GM18867 (cell line): ENCODE data around the gene ARPP21.
"Not testable (repeated sequence)": the region's sequence is repeated elsewhere in the genome, so short reads cannot be mapped to it uniquely, and the experiment has no call there.

ENCODE experiments used
- ATAC-seq: cut with Tn5 transposase; IDR thresholded peaks from one replicate; pipeline ENCODE4 v1.9.1; 2021; ENCODE audit warnings: mild to moderate bottlenecking, moderate library complexity; ENCODE audit not compliant: unreplicated experiment

Gene ARPP21

DNA sequence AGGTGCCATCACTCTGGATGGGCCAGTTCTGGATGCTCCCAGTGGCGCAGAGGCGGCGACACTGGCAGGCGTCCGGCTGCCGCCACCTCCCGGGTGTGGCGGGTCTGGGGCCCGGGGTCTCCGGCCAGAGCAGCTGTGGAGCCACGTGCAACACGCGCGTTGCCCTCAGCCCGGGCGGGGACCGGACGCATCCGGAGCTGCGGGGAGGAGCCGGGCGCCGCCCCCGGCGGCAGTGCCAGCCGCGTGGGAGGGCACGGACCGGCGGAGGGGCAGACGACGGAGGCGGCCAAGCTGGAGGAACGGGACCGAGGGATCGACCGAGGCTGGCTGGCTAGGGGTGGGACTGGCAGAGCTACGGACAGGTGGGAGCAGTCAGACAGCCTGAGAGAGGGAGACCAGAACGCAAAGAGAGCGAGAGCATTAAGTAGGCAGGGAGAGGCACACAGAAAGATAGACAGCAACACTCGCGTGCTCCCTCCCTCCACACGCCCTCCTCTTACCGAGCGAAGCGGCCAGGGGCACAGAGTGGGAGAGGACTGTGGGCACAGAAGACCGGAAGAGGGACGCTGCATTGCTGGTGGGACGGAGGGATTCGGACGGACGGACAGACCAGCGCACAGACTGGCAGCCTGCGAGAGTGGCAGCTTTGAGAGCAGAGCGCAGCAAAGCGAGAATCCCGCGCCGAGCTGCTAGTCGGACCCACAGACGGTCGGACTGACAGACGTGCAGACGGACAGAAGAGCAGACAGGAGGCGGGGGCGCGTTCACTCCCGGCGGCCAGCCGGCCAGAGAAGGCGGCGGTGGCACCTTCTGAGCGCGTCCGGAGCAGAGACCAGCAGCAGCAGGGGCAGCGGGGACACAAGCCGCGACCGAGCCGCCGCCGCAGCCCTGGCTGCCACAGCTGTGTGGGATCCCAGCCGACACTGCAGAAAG, at the start of gene ARPP21:
TSS of gene ARPP21 (plus strand) at position 272 of the 933 bp plus-strand sequence. CDS start 42,227 bp downstream, outside the sequence.
- no peak for ATAC-seq

DNA sequence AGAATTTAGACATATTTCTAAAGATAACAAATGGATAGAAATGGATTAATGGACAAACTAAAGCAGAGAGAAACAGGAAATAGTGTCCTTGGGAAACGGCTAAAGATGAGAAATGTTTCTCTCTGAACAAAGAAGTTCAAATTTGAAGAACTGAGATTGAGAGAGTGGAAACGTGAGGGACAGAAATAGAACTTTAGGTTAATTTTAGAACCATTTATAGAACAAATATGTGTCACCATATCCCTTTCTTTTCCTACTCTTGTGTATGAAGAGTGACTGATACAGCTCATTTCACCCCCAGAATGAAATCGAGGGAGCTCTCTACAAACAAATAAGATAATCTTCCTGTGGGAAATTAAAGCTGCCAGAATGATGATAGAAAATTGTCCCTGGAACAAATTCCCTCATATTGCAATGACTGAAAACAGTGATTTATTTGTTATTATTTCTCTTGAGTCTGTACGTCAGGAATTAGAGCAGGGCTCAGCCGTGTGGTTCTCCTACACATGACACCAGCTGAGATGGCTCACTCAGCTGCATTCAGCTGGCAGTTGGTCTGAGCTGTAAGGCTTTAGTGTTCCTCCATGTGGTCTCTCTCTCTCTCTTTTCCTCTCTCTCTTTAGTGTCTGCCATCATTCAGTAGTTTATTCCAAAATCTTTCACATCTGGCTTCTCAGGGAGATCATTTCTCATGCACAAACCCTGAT, 46.6 kb upstream of the ARPP21 start:
- ATAC-seq, result peak; percentile 52

DNA sequence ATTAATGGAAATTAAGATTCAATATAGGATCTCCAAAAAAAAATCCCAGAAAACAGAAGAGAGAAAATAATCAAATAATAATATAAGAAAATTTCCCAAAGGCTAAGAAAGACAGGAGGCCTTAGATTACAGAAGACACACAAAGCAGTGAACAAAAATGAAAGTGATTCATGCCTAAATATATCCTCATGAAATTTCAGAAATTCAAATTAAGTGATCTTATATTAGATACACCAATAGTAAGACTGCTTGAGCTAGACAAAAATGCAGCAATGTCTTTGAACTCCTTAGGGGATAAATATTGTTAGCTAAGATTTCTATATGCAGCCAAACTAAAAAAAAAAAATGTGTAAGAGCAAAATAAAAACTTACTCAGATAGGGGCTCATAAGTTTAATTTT, 44.6 kb upstream of the ARPP21 start:
- ATAC-seq, result peak; percentile 62

DNA sequence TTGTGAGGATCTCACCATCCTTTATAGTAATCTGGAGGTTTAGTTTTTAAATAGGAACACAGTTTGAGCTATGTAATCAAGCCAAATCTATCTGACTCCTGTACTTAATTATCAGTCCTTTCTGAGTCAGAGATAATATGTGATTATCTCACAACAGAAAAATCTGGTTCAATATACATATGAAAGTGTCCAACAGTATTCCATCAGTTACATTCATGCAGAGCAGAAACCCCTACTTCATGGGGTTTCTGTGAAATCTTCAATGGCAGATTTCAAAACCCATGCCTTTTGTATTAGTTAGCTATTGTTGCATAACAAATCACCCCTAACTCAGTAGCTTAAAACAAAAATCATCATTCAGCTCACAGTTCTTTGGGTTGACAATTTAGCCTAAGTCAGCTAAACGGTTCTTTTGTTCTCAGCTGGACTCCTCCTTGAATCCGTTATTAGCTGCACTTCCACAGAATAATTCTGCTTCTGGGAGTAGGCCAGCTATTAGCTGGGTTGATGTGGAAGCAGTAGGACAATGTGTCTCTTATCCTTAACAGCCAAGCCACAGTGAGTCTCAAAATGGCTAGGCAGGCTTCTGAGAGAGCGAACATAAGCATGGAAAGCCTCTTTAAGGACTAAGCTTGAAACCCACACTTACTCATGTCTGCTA, 42.9 kb upstream of the ARPP21 start:
- ATAC-seq, result no peak

DNA sequence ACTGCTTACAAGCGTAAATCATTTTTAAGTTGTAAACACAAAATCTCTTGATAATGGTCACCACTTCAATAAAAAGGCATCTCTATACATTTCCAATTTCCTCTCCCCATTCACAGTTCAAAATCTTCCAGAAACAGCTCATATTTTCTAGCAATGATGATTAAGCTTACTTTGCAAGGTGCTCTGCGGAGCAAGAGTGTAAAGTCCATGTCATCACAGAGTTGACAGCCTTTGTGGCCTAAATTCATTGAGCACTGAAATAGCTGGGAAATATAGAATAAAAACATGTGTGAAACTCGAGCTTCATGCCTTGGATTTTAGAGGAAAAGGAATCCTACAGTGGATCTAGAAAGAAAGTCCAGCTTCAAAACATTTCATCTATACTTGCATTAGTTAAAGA, 41.8 kb upstream of the ARPP21 start:
- ATAC-seq, result no peak

DNA sequence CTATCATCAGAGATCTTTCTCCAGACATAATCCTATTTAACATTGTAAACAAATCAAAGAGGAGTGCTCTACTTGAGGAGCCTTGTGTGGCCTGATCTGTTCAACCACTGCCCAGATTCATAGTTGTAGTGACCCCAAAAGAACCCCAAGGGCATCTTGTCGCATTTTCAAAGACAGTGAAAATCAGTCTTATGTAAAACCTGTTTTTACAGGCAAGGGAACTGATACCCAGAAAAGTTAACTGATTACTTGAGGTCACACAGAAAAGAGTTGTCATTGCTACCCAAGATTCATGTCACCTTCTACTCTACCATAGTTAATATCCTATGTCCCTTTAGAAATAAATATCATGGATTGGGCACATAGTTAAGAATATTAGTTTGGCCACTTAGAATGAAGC, 40.5 kb upstream of the ARPP21 start:
- ATAC-seq, result peak; percentile 34

DNA sequence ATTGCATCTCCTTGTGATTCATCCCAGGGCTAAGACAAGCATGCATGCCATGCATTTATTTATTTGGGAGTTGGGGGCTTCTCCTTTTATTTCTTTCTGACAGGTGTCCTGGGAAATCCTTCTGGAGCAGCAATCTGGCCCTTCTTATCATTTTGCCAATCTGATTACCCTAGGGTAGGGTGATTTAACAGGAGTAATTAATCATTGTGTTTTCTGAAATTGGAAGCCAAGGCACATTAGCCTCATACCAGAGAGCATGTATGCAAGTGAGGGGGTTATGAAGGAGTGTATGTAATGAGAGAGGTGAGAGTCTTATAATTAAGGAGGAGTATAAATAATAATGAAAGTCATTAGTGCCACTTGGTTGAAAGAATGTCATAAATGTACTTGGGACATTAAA, 37.4 kb upstream of the ARPP21 start:
- no peak for ATAC-seq

DNA sequence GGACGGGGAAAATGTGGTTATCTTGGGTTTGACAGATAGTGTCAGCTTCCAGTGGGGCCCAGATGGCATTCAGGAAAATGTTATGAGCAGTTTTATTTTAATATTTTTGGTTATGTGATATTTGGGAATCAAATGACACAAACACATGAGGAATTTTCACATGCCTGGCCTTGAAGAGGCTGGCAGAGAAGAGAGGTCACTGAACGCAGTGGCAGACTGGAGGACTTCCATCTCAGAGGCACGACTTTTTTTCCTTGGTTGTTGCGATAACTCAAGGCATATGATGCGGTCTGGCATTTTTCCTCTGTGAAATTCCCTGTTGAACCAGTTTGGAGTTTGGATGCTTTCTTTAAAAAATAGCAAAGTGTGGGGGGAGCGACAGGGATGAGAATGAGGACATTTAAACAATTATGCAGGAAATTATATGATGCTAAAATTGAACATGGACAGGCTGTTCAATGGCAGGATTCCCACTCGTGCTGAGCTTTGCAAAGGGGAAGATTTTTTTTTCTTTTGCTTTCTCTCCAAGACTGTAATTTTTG, 36.9 kb upstream of the ARPP21 start:
- ATAC-seq, result no peak

DNA sequence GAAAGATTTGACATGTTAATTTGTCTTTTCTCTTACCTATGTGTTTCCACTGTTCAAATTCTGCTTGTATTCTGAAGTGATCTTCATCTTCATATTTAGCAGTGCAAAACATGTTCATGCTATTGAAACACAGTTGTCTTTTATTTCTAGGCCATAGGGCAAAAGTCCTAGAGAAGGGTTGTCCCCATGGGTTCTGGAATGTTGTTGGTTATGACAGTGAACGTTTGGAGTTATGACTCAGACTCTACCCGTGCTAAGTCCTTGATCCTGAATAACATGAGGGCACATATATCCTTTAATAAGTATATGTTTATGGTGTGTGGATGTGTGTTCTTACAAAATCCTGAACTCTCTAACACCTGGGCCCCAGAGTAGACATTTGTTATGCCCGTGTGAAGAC, 23.0 kb upstream of the ARPP21 start:
- ATAC-seq, result no peak

DNA sequence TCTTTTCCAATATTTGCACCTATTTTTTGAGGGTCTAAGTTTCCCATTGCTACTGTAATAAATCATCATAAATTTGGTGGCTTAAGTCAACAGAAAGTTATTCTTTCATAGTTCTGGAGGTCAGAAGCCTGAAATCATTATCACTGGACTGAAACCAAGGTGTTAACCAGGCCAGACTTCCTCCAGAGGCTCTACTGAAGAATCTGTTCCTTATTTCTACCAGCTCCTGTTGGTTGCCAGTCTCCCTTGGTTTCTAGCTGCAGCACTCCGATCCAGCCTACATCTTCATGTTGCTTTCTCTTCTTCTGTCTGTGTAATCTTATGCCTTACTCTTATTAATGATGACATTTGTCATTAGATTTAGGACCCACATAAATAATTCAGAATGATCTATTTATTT, 22.0 kb upstream of the ARPP21 start:
- ATAC-seq, result peak; percentile 85

DNA sequence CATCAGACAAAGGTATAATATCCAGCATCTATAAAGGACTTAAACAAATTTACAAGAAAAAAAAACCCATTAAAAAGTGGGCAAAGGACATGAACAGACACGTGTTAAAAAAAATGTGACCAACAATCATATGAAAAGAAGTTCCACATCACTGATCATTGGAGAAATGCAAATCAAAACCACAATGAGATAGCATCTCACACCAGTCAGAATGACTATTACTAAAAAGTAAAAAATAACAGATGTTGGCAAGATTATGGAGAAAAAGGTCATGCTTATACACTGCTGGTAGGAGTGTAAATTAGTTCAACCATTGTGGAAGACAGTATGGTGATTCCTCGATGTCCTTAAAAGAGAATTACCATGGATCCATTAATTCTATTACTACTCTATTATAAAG, 19.1 kb upstream of the ARPP21 start:
- not testable (repeated sequence) for ATAC-seq

DNA sequence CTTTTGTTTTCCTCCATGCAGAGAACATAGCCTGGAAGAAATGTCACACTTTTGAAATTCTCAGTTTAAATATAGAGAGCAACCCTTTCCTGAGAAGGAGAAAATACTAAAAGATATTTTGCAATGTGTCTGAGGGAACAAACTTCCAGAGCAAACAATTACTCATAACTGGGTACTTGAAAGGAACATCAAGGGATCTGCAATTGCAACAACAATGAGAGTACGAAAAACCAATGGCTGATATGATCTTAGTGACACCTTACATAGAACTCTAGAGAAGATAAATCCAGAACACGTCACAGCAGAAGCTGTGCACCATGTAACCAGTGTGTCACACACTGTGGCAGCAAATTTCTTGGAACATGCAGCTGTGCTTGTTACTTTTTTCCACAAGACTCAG, 14.6 kb upstream of the ARPP21 start:
- no peak for ATAC-seq

DNA sequence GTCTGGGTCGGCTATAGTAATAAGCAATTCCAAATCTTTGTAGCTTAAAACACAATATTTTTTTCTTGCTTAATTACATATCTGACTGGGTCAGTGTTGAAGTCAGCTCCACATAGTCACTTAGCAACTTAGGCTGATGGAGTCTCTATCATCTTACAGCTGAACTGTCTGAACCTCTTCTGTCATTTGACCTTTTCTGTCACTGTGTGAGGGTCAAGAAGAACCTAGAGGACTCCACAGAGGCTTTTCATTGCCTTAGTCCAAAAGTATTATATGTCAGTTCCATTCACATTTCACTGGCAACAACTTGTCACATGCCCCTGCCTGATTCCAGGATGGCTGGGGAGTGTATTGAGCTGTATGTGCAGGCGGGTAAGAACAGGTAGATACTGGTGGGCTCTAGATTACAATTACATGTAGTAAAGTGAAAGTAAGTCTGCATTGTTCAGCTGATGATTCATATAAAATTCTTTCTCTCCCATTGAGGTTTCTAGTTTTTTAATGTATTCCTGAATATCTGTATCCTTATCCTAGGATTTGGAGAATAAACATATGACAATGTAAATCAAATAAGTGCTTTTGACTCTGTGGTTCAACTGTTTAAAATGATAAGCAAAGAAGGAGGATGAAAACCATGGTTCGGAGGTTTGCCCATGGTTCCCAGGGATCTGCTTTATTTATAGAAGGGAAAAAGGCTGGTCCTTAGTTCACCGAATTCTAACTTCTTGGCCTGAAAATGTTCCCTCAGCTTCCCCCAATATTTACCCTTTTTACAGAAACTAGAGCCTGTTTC, 5.8 kb upstream of the ARPP21 start:
- ATAC-seq, result no peak

DNA sequence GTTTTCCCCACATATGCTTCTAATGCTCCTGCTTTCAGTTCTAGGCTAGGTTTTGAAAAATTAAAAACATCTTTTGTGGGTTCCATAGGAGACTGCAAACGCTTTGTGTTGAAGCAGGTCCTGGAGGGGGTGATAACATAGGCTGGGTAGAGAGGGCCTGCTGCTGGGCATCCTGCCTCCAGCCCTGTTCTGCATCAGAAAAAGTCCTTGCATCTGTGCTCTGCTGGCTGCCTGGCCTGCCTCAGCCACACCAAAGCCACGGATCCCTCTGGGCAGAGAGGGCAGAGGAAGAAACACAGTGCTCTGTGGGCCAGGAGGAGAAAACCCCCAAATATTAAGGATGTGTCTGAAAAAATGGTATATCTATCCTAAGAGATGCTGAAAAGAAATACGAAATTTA, 3.9 kb upstream of the ARPP21 start:
- no peak for ATAC-seq

DNA sequence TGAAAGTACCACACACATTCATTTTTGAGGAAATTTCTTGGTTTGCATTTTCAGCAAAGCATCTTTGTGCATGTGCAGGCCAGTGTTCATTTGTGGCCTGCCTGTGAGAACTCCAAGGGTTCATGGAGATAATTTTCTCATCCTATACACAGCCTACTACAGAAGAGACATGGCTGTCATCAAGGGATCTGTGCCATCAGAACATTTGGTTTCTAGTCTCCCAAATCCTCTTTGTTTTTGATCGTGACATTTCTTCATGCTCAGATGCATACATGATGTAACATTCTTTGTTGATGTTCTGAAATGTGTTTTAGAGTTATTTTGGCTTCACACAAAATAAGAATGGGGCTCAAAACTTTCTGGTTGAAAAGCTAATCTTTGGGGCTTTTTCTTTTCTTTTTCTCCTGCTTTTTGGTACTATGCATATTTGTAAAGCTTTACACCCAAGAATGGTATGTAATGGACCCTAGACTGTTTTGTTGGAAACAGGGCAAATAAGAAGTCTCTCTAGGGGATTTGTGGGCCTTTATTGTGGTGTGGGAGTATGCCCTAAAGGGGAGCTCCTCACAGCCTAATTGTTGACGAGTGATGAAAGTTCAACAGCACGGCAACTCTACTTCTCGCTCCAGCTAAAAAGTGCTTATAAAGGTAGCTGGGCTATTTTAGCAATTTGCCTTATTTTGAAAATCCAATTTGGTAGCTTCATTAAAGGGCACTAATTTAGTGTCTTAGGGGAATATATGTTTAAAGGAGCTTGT, 3.2 kb upstream of the ARPP21 start:
- ATAC-seq, result no peak

DNA sequence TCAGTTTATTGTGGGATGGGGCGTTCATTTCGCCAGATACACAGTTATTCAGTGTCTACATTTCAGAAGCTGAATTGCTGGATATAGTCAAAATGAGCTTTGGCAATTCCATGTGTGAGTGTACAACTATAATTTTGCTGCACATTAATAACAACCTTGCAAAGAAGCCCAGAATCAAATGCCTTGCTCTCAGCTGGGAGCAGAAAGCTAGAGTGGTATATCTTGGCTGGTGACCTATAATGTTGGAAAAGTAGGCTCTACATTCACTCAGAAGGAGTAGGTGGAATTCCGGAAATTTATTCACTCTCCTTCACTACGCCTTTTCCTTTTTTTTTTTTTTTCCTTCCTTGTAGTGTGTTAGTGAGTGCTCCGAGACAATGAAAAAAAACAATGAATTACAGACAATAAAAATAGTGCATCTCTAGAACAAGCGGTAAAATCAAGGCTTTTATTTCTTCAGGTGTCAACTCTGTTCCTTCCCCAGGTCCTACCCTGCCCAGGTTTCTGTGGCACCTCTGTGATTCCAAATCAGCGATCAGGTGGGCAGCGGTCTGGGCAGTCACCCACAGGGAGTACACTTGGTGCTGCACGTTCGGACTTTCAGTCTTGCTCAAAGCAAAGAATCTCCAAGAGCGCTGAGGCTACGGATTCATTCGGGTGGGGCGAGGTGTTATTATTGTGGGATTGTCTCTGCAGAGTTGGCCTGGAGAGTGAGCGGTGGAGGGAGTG, 910 bp upstream of the ARPP21 start:
- ATAC-seq, result no peak

DNA sequence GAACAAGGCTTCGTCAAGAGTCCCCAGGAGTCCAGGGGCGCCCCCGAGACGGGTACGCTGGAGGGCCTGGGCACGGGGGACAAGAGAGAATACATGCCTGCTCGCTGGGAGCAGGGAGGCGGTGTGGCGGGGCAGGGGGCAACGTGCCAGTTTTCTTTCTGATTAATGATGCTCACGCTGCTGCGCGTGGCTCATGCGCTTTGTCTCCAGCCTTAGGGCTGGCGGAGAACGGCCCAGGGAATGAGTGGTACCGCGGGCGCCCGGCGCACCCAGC, 408 bp upstream of the ARPP21 start:
- no peak for ATAC-seq

DNA sequence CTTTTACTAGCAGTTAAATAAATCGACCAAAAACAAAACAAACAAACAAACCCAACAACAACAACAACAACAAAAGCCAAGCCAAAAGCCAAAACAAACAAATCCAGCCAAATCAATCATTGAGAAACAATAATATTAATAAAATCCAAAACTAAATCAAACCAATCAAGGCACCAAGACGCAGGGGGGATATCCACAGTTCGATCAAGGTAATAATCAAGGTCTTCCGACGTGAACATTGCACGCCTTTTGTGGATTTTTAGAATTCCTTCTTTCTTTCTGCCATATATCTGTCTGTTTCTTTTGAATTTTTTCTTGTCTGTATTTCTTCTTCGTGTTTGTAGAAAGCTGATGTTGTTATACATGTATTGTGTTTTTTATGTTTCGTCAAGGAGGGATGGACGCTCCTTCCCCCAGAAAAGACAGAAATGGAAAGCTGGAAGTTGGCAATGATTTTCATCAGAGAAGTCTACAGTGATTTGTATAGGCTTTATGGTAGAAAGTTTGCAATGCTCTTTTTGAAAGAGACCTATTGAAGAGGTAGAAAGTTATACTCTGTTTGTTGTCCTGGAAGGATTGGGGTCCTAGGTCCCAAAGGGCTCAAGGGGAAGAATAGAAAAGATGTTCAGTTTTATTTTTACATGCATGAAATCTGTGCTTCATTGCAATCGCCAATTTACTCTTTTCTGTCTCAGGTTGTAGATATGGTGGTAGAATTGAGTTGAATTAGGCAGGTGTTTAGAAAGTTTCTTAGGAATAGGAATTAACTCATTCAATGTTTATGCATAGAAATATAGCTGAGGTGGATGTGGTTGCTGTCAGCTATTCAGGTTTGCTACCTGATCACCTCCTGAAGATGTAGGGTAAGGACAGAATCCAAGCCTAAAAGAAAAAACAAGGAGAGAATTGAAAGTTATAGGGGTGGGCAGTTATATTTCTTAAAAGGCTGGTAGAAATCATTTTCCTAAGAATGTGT, 1.2 kb downstream of the ARPP21 start:
- no peak for ATAC-seq
